Left lung (tissue), 10 donors: ENCODE data around the gene SCN3B. TPM values are rescaled to one million over a fixed set of nuclear protein-coding genes. Genes with fewer than 3 reads are reported as not detected.

ENCODE experiments used
- ATAC-seq: fragments of 200-7000 bp; cut with Tn5 transposase; one replicate; pipeline ENCODE4 v1.9.1; 2020; ENCODE audit warnings: moderate library complexity
- DNase-seq, 4 donors: peaks; one replicate each; pipeline ENCODE4 v3.0.0-alpha.2; 2013 to 2020
- H3K27ac ChIP-seq, 2 donors: fragments of 200-600 bp; sonication (generic) in 1 of 2; one replicate each; pipeline versions ENCODE4 v1.5.0 to v1.8.0; 2020 to 2021
- H3K27me3 ChIP-seq, 2 donors: fragments of 200-600 bp; sonication (generic) in 1 of 2; one replicate each; pipeline versions ENCODE4 v1.5.0 to v1.8.0; 2020 to 2021
- H3K36me3 ChIP-seq, 2 donors: fragments of 200-600 bp; sonication (generic) in 1 of 2; one replicate each; pipeline versions ENCODE4 v1.5.0 to v1.8.0; 2020 to 2021
- H3K4me1 ChIP-seq, 2 donors: fragments of 200-600 bp; one replicate each; pipeline ENCODE4 v1.8.0; 2021
- H3K4me3 ChIP-seq, 2 donors: fragments of 200-600 bp; sonication (generic) in 1 of 2; one replicate each; pipeline versions ENCODE4 v1.5.0 to v1.8.0; 2020 to 2021; ENCODE audit warnings: mild to moderate bottlenecking in 1 of 2
- H3K9me3 ChIP-seq, 2 donors: fragments of 200-600 bp; sonication (generic) in 1 of 2; one replicate each; pipeline versions ENCODE4 v1.5.0 to v1.8.0; 2020 to 2021
- intact Hi-C, 2 donors: fragments of 100-400 bp; cut with DNase I; formaldehyde crosslinking; loops; one replicate each; pipeline versions ENCODE4 v1.11.2 to v1.14.2; 2022
- polyA plus RNA-seq, 6 donors: library from polyadenylated mRNA; unstranded; fragments of 120-200 nt; gene quantifications; one replicate each; pipeline ENCODE4 v1.2.1, GENCODE V29; 2013; ENCODE audit not compliant: insufficient read length in 6 of 6
- total RNA-seq, 2 donors: library from RNA; stranded (reverse); fragmentation: NEBNext Ultra II Directional; extraction: Animal tissue kit (Norgen Biotek cat#: 25700); gene quantifications; one replicate each; pipeline ENCODE4 v1.2.1, GENCODE V29; 2021
- TF ChIP-seq, protein P1 (sequence below), 2 donors: fragments of 200-600 bp; sonication (generic) in 1 of 2; IDR thresholded peaks; one replicate each; pipeline versions ENCODE4 v1.5.0 to v1.8.0; 2021; ENCODE audit warnings: antibody characterized with exemption in 2 of 2
- donor health status: DM: no; HTN: yes; CAD: no.
- donor health status: DM: no; HTN: no; CAD: no.

The SCN3B gene
- total and polyA plus RNA-seq, 8 donors: 0.61 to 7.2 (median 5.3) TPM

DNA sequence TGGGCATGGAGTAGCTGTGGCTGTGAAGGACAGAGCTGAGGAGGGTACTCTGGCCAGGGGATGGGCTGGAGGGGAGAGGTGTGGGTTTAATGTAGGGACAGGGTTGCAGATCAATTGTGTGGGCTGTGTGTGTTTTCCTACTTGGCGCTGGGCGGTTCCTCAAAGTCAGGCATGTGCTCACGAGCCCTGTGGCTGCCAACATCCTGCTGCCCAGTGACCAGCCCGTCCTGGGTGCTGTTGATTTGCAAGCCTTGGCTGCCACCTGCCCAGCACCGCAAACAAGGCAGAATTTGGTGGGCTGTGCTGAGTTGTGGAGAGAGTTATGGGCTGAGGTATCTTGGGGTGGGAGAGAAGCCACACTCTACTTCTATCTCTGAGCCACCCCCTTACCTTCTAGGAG lies 69.2 kb downstream of the SCN3B start:
- Histone ChIP-seq H3K9me3 (no peaks in the 10 kb centered on the region), H3K27me3 (peaks cover 0 to 14% of the 10 kb centered on the region in 2 donors), H3K4me3 (no peak overlapping the region), H3K4me1 (peaks cover 0 to 3% of the 10 kb centered on the region in 2 donors), H3K27ac (no peak overlapping the region), H3K36me3 (no peaks in the 10 kb centered on the region)
- DNase-seq (no peak), ATAC-seq (no peak)
- intact Hi-C loops: loop anchor here in 1 of 2 donors (10.0 kb wide), 1 partner anchor 120 kb away; no protein-coding TSS in a partner anchor
- TF ChIP-seq, protein P1, sequence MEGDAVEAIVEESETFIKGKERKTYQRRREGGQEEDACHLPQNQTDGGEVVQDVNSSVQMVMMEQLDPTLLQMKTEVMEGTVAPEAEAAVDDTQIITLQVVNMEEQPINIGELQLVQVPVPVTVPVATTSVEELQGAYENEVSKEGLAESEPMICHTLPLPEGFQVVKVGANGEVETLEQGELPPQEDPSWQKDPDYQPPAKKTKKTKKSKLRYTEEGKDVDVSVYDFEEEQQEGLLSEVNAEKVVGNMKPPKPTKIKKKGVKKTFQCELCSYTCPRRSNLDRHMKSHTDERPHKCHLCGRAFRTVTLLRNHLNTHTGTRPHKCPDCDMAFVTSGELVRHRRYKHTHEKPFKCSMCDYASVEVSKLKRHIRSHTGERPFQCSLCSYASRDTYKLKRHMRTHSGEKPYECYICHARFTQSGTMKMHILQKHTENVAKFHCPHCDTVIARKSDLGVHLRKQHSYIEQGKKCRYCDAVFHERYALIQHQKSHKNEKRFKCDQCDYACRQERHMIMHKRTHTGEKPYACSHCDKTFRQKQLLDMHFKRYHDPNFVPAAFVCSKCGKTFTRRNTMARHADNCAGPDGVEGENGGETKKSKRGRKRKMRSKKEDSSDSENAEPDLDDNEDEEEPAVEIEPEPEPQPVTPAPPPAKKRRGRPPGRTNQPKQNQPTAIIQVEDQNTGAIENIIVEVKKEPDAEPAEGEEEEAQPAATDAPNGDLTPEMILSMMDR (IDR thresholded peaks at IDR 0.05): no peak

DNA sequence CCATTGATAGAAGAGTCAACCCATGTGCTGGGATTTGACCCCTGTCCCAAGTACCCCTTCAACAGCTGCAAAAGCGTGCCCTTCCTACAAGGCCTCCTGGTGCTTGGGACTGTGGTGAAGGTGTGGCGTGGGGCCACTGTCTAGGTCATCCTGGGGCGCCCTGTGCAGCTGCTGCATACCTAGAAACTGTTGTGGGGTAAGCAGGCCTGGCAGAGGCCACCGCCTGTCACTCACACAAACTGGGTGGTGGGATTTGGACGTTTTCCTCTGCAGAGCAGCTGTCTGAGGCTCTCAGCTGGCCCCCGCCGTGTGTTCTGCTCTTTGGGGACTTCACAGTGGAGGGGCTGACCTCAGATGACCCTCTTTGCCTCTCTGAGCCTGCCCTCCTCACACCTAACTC lies 69.7 kb downstream of the SCN3B start:
- ATAC-seq (no peak), DNase-seq (no peak)
- Histone ChIP-seq H3K36me3 (no peaks in the 10 kb centered on the region), H3K4me1 (peaks cover 0 to 3% of the 10 kb centered on the region in 2 donors), H3K27me3 (peaks cover 0 to 19% of the 10 kb centered on the region in 2 donors), H3K27ac (no peak overlapping the region), H3K4me3 (no peak overlapping the region), H3K9me3 (no peaks in the 10 kb centered on the region)
- TF ChIP-seq, protein P1 (IDR thresholded peaks at IDR 0.05): no peak
- intact Hi-C loops: loop anchor here in 1 of 2 donors (10.0 kb wide), 1 partner anchor 120 kb away; no protein-coding TSS in a partner anchor

DNA sequence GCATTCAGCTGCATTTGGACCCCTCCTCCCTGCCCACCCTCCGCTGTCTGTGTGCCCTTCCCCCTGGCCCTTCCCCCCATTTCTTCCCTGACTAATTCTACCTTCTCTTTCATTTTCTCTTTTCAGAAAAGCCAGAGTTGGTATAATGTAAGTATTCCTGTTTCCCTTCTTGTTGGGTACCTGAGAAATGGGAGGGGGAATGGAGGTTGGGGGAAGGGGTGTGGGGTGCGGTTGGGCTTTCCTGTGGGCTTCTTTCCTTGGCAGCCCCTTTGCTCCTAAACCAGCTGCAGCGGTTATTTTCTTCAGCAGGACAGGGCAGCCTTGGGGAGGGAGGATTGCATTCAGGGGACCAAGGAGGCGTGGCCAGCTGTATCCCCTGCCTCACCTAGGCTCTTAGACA lies 70.2 kb downstream of the SCN3B start:
- no peaks in the 10 kb centered on the region for H3K36me3 ChIP-seq
- TF ChIP-seq, protein P1 (IDR thresholded peaks at IDR 0.05): no peak
- DNase-seq: no peak

DNA sequence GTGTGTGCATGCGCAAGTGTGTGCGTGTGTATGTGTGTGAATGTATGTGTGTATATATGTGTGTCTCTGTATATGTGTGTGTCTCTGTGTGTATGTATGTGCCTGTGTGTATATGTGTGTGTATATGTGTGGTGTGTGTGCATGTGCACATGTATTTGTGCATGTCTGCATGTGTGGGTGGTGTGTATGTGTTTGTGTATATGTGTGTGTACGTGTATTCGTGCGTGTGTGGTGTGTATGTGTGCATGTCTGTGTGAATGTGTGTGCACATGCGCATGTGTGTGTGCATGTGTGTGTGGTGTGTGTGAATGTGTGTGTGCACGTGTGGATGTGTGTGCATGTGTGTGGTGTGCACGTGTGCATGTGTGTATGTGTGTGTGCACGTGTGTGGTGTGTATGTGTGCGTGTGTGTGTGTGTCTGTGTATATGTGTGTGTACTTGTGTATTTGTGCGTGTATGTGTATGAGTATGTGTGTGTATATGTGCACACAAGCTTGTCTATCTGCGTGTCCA lies 71.4 kb downstream of the SCN3B start:
- Histone ChIP-seq H3K36me3 (no peaks in the 10 kb centered on the region), H3K4me1 (peaks cover 0 to 3% of the 10 kb centered on the region in 2 donors), H3K27me3 (peaks cover 0 to 19% of the 10 kb centered on the region in 2 donors), H3K4me3 (no peak overlapping the region), H3K9me3 (no peaks in the 10 kb centered on the region), H3K27ac (no peak overlapping the region)
- TF ChIP-seq, protein P1 (IDR thresholded peaks at IDR 0.05): no peak
- no peak for DNase-seq
- no peak for ATAC-seq
- intact Hi-C loops: loop anchor here in 1 of 2 donors (10.0 kb wide), 1 partner anchor 122 kb away; no protein-coding TSS in a partner anchor

More for the DNA sequence above, 70.2 kb downstream of the SCN3B start:
- no peak overlapping the region for H3K4me3 ChIP-seq
- peaks cover 0 to 19% of the 10 kb centered on the region in 2 donors for H3K27me3 ChIP-seq
- H3K9me3 ChIP-seq: no peaks in the 10 kb centered on the region
- no peak for ATAC-seq
- intact Hi-C loops: loop anchor here in 1 of 2 donors (10.0 kb wide), 1 partner anchor 121 kb away; no protein-coding TSS in a partner anchor
- H3K27ac ChIP-seq: no peak overlapping the region
- H3K4me1 ChIP-seq: peaks cover 0 to 3% of the 10 kb centered on the region in 2 donors

DNA sequence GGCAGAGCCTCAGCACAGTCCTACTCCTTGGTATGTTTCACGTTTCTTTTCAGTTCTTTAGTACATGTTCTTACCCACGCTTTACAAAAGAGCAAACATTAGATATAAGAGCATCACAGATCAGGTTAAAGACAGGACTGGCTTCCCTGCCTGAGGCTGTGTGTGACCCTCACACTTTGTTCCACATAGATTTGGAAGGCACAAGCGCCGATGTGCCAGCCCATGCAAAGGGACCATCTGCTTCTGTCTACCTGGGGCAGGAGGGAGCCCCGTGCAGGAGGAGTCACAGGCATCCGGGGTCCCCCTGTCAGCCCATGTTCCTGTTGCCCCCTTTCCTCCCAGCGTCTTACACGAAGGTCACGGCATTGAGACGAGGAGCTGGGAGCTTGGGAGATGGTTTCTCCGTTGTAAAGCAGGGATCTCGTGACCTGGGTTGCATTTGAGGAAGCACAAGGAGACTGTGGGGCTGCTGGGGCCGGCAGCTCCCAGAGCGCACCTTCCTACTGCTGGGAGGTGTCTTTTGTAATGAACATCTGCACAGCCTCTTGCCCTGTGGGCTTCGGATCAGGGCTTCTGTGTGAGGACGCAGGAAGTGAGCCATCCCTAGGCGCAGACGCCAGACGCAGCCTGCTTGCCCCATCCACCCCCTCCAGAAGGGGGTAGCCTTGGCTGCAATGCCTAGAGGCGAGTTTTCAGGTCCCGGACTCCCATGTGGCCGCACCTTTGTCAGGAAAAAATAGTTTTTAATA lies 72.6 kb downstream of the SCN3B start:
- TF ChIP-seq, protein P1 (IDR thresholded peaks at IDR 0.05): no peak
- H3K27me3 ChIP-seq: peaks cover 0 to 19% of the 10 kb centered on the region in 2 donors
- no peaks in the 10 kb centered on the region for H3K9me3 ChIP-seq
- intact Hi-C loops: loop anchor here in 1 of 2 donors (10.0 kb wide), 1 partner anchor 123 kb away; no protein-coding TSS in a partner anchor
- H3K4me1 ChIP-seq: peaks cover 0 to 5% of the 10 kb centered on the region in 2 donors
- ATAC-seq (no peak), DNase-seq (no peak)
- H3K4me3 ChIP-seq: no peak overlapping the region
- no peak overlapping the region for H3K27ac ChIP-seq
- no peaks in the 10 kb centered on the region for H3K36me3 ChIP-seq
